Esophagus muscularis mucosa (tissue), 4 donors: ENCODE measurements around the gene CFAP57. TPM values are rescaled to one million over a fixed set of nuclear protein-coding genes. Genes with fewer than 3 reads are reported as not detected.

Experiments used
- DNase-seq: peaks from one replicate; pipeline ENCODE4 v3.0.0-alpha.2; 2017; ENCODE audit errors: extremely low spot score
- H3K27ac ChIP-seq, 4 donors: fragments of 200-600 bp; sonication (generic); replicated peaks in 1 of 4; 1 replicate in 3 of 4; 2 replicates in 1 of 4; pipeline ENCODE4 v1.5.1; 2016 to 2019; ENCODE audit warnings: mild to moderate bottlenecking in 1 of 4
- H3K27me3 ChIP-seq, 4 donors: fragments of 200-600 bp; sonication (generic); one replicate each; pipeline versions ENCODE4 v1.5.1 to v1.6.0; 2016 to 2019
- H3K36me3 ChIP-seq, 4 donors: fragments of 200-600 bp; sonication (generic); one replicate each; pipeline ENCODE4 v1.5.1; 2016 to 2019
- H3K4me1 ChIP-seq, 4 donors: fragments of 200-600 bp; sonication (generic); one replicate each; pipeline ENCODE4 v1.5.1; 2016 to 2019
- H3K4me3 ChIP-seq, 4 donors: fragments of 200-600 bp; sonication (generic); 1 replicate in 2 of 4; 2 replicates in 2 of 4; pipeline ENCODE4 v1.5.1; 2016 to 2019; ENCODE audit warnings: mild to moderate bottlenecking in 4 of 4, moderate library complexity in 1 of 4
- H3K9me3 ChIP-seq, 4 donors: fragments of 200-600 bp; sonication (generic); 1 replicate in 3 of 4; 2 replicates in 1 of 4; pipeline ENCODE4 v1.5.1; 2016 to 2019
- EP300 ChIP-seq: sonication (generic); formaldehyde crosslinking; IDR thresholded peaks from one replicate; pipeline ENCODE4 v1.6.1; 2017; ENCODE audit warnings: antibody characterized with exemption
- POLR2A ChIP-seq: fragments of 450-650 bp; IDR thresholded peaks from one replicate; pipeline ENCODE4 v1.6.1; 2017; ENCODE audit warnings: antibody characterized with exemption, moderate library complexity, mild to moderate bottlenecking, low read depth
- POLR2AphosphoS5 ChIP-seq, 2 donors: sonication (generic); formaldehyde crosslinking; IDR thresholded peaks; one replicate each; pipeline ENCODE4 v1.6.1; 2017; ENCODE audit warnings: antibody characterized with exemption in 2 of 2
- WGBS: methylation state at CpG from one replicate; pipeline ENCODE4 v1.1.5; 2018; 5-methylcytosine and 5-hydroxymethylcytosine counted together
- intact Hi-C: fragments of 100-400 bp; cut with DNase I; formaldehyde crosslinking; loops from one replicate; pipeline ENCODE4 v1.15.1; 2023
- total RNA-seq, 4 donors: library from RNA; depleted of rRNA; stranded (reverse); fragments of >200 nt; gene quantifications; one replicate each; pipeline versions ENCODE4 v1.1.0 to v1.2.1, GENCODE V29; 2016
- TF ChIP-seq, protein P1 (sequence below), 3 experiments: fragments of 200-600 bp in 2 of 3; fragments of 450-650 bp in 1 of 3; sonication (generic) in 2 of 3; IDR thresholded peaks; one replicate each; pipeline ENCODE4 v1.5.1; 2017 to 2019; ENCODE audit warnings: antibody characterized with exemption in 3 of 3, mild to moderate bottlenecking in 2 of 3, moderate library complexity in 1 of 3

Gene CFAP57
- total RNA-seq, 4 donors from 2014 or later, result not detected

- WGBS, result 86% methylated on average over 7 of the region's 7 CpGs
- TF ChIP-seq EP300 (no peak), POLR2AphosphoS5 (IDR thresholded peaks at IDR 0.05) (no peak), POLR2A (no peak)
- TF ChIP-seq, protein P1, sequence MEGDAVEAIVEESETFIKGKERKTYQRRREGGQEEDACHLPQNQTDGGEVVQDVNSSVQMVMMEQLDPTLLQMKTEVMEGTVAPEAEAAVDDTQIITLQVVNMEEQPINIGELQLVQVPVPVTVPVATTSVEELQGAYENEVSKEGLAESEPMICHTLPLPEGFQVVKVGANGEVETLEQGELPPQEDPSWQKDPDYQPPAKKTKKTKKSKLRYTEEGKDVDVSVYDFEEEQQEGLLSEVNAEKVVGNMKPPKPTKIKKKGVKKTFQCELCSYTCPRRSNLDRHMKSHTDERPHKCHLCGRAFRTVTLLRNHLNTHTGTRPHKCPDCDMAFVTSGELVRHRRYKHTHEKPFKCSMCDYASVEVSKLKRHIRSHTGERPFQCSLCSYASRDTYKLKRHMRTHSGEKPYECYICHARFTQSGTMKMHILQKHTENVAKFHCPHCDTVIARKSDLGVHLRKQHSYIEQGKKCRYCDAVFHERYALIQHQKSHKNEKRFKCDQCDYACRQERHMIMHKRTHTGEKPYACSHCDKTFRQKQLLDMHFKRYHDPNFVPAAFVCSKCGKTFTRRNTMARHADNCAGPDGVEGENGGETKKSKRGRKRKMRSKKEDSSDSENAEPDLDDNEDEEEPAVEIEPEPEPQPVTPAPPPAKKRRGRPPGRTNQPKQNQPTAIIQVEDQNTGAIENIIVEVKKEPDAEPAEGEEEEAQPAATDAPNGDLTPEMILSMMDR (IDR thresholded peaks at IDR 0.05), result no peak
- Histone ChIP-seq H3K4me1 (no peaks in the 10 kb centered on the region), H3K36me3 (no peaks in the 10 kb centered on the region), H3K27ac (no peak overlapping the region), H3K9me3 (no peaks in the 10 kb centered on the region), H3K27me3 (no peaks in the 10 kb centered on the region), H3K4me3 (no peak overlapping the region)
- intact Hi-C loops, result no loop called here
- DNase-seq, result no peak
Measured at GRCh38 chr1:43197343-43198127, 25.4 kb downstream of the CFAP57 start.

DNA sequence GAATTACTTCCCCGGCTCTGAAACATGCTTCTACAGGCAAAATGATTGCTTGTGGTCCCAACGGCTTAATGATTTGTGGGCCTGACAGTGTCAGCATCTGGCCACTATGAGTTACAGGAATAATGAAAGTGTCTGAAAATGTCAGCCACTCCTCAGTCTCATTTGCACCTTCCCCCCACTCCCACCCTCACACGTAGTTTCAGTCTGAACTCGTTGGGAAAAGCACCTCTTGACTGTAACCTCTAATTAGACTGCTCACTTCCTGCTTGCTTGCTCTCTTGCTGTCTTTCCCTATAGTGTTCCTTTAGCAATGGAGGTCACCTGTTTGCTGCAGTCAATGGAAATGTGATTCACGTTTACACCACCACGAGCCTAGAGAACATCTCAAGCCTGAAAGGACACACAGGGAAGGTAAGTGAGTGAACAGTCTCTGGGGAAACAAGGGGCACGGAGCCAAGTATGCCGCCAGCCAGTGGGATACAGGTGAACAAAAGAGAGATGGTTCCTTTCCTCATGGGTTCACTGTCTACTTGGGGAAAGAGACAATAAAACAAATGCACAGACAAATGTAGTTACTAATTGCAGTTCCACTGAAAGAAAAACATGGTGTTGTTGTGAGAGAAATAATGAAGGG is 27.1 kb downstream of the CFAP57 start:
- TF ChIP-seq, protein P1 (IDR thresholded peaks at IDR 0.05), result no peak
- TF ChIP-seq EP300 (no peak), POLR2AphosphoS5 (IDR thresholded peaks at IDR 0.05) (no peak), POLR2A (no peak)
- no peak overlapping the region for H3K27ac ChIP-seq
- intact Hi-C loops, result no loop called here
- 76% methylated on average over 8 of the region's 8 CpGs for WGBS
- no peak overlapping the region for H3K4me3 ChIP-seq
- H3K27me3 ChIP-seq, result no peaks in the 10 kb centered on the region
- no peaks in the 10 kb centered on the region for H3K9me3 ChIP-seq
- no peaks in the 10 kb centered on the region for H3K36me3 ChIP-seq
- H3K4me1 ChIP-seq, result no peaks in the 10 kb centered on the region
- no peak for DNase-seq

DNA sequence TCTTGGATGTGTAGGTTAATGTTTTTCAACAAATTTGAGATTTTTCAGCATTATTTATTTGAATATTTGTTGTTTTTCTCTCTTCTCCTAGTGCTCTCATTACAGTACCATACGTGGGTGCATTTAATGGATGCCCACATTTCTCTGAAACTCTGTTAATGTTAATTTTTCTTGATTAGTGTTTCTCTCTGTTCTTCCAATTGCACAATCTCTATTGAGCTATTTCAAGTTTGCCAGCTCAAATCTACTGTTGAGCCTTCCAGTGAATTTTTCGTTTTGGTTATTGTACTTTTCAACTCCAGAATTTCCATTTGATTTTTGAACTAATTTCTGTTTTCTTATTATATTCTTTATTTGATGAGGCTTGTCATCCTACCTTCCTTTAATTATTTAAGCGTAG is 31.7 kb downstream of the CFAP57 start:
- Histone ChIP-seq H3K27me3 (no peaks in the 10 kb centered on the region), H3K4me1 (peaks cover 9 to 24% (median 19%) of the 10 kb centered on the region in 4 donors), H3K27ac (no peak overlapping the region), H3K36me3 (no peaks in the 10 kb centered on the region), H3K4me3 (no peak overlapping the region), H3K9me3 (no peaks in the 10 kb centered on the region)
- DNase-seq, result no peak
- no peak for TF ChIP-seq POLR2A
- no peak for TF ChIP-seq EP300
- no peak for TF ChIP-seq POLR2AphosphoS5 (IDR thresholded peaks at IDR 0.05)
- TF ChIP-seq, protein P1 (IDR thresholded peaks at IDR 0.05), result no peak
- 78% methylated on average over 3 of the region's 3 CpGs for WGBS
- intact Hi-C loops, result no loop called here

DNA sequence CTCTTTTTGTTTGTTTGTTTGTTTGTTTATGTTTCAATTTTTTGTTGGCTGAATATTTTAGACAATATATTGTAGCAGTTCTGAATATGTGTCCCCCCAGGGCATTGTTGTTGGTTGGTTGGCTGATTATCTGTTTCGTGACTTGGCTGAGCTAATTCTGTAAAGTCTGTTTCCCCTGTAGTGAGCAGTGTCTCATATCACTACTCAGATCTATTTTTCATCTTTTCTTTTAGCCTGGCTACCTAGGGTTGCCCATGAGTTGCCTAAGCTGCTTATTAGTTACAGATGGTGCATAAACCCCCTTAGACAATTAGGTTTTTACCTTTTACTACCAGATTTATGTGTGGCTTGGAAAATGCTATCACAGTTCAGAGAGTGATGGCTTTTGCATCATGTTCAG is 32.3 kb downstream of the CFAP57 start:
- intact Hi-C loops, result no loop called here
- Histone ChIP-seq H3K27ac (no peak overlapping the region), H3K36me3 (no peaks in the 10 kb centered on the region), H3K9me3 (no peaks in the 10 kb centered on the region), H3K4me3 (no peak overlapping the region), H3K27me3 (no peaks in the 10 kb centered on the region), H3K4me1 (peaks cover 9 to 24% (median 19%) of the 10 kb centered on the region in 4 donors)
- 95% methylated on average over 1 of the region's 1 CpG for WGBS
- TF ChIP-seq POLR2AphosphoS5 (IDR thresholded peaks at IDR 0.05), result no peak
- TF ChIP-seq, protein P1 (IDR thresholded peaks at IDR 0.05), result no peak
- TF ChIP-seq EP300, result no peak
- no peak for TF ChIP-seq POLR2A
- DNase-seq, result no peak
